ENCODE data around the gene BRAF. TPM values are rescaled to one million over a fixed set of nuclear protein-coding genes. Genes with fewer than 3 reads are reported as not detected.

BRAF gene
- total RNA-seq, 2 experiments from 2014 or later: 49.9 to 57.8 TPM

- no peak overlapping the region for H3K4me3 Mint-ChIP-seq
- peaks cover 7% of the 10 kb centered on the region for H3K9me3 Mint-ChIP-seq
- no peak overlapping the region for H3K27ac ChIP-seq (ENCODE audit: low read depth in 1 of 2, low read length in 2 of 2)
- peaks cover 86% of the 10 kb centered on the region for H3K4me1 Mint-ChIP-seq (ENCODE audit: low read depth)
- no peak overlapping the region for H3K27ac Mint-ChIP-seq
- H3K36me3 ChIP-seq (ENCODE audit: insufficient read depth, low read length): no peaks in the 10 kb centered on the region
- no peak for ATAC-seq (ENCODE audit: poor library complexity)
- H3K4me1 ChIP-seq (ENCODE audit: insufficient read depth, low read length): peaks cover 14% of the 10 kb centered on the region
- no peak overlapping the region for H3K4me3 ChIP-seq (ENCODE audit: low read length)
- no peaks in the 10 kb centered on the region for H3K27me3 ChIP-seq (ENCODE audit: control insufficient read depth in 1 of 2, insufficient read depth in 2 of 2, low read length in 2 of 2)
- POLR2A ChIA-PET: interaction anchor here (1.0 kb wide), 1 partner anchor 11 kb away, joined by 4 read pairs; no protein-coding TSS in a partner anchor
- H3K27me3 Mint-ChIP-seq: no peaks in the 10 kb centered on the region
- H3K9me3 ChIP-seq (ENCODE audit: control insufficient read depth in 1 of 2, insufficient read depth in 1 of 2, low read length in 2 of 2): no peaks in the 10 kb centered on the region
- intact Hi-C loops (cut with DNase I, micrococcal nuclease): no loop called here
- peaks cover 4% of the 10 kb centered on the region for H3K36me3 Mint-ChIP-seq (ENCODE audit: low read depth)
- DNase-seq: no peak
- TF ChIP-seq, protein P1, sequence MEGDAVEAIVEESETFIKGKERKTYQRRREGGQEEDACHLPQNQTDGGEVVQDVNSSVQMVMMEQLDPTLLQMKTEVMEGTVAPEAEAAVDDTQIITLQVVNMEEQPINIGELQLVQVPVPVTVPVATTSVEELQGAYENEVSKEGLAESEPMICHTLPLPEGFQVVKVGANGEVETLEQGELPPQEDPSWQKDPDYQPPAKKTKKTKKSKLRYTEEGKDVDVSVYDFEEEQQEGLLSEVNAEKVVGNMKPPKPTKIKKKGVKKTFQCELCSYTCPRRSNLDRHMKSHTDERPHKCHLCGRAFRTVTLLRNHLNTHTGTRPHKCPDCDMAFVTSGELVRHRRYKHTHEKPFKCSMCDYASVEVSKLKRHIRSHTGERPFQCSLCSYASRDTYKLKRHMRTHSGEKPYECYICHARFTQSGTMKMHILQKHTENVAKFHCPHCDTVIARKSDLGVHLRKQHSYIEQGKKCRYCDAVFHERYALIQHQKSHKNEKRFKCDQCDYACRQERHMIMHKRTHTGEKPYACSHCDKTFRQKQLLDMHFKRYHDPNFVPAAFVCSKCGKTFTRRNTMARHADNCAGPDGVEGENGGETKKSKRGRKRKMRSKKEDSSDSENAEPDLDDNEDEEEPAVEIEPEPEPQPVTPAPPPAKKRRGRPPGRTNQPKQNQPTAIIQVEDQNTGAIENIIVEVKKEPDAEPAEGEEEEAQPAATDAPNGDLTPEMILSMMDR (IDR thresholded peaks at IDR 0.05): no peak
- CTCF ChIA-PET: no interaction called here
Measured at GRCh38 chr7:140898786-140899536, 25.8 kb downstream of the BRAF start.

DNA sequence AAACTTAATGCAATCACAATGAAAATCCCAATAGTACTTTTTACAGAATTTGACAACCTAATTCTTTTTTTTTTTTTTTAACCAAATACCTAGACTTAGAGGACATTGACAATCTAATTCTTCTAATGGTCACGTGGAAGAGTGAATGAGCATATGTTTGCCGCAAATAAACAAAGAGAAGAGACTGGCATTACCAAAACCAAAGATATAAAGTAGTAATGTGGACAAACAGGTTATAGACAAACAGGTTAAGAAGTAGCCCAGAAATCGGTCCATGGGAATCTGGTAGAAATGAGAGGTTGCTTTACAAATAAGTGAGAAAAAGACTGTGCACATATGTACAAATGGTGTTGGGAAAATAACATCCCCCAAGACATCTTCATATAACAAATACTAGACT lies 27.7 kb downstream of the BRAF start:
- Histone ChIP-seq H3K4me1 (ENCODE audit: insufficient read depth, low read length) (peaks cover 5% of the 10 kb centered on the region), H3K36me3 (ENCODE audit: insufficient read depth, low read length) (no peaks in the 10 kb centered on the region), H3K9me3 (ENCODE audit: control insufficient read depth in 1 of 2, insufficient read depth in 1 of 2, low read length in 2 of 2) (no peaks in the 10 kb centered on the region), H3K4me3 (ENCODE audit: low read length) (no peak overlapping the region), H3K27me3 (ENCODE audit: control insufficient read depth in 1 of 2, insufficient read depth in 2 of 2, low read length in 2 of 2) (no peaks in the 10 kb centered on the region), H3K27ac (ENCODE audit: low read depth in 1 of 2, low read length in 2 of 2) (no peak overlapping the region)
- H3K36me3 Mint-ChIP-seq (ENCODE audit: low read depth): peaks cover 4% of the 10 kb centered on the region
- TF ChIP-seq, protein P1 (IDR thresholded peaks at IDR 0.05): no peak
- H3K4me3 Mint-ChIP-seq: no peak overlapping the region
- no peak for ATAC-seq (ENCODE audit: poor library complexity)
- H3K9me3 Mint-ChIP-seq: no peaks in the 10 kb centered on the region
- ChIA-PET CTCF (no interaction called here), POLR2A (no interaction called here)
- H3K27me3 Mint-ChIP-seq: no peaks in the 10 kb centered on the region
- no peak for DNase-seq
- intact Hi-C loops (cut with DNase I, micrococcal nuclease): no loop called here
- H3K27ac Mint-ChIP-seq: no peak overlapping the region
- peaks cover 84% of the 10 kb centered on the region for H3K4me1 Mint-ChIP-seq (ENCODE audit: low read depth)

- POLR2A ChIA-PET: no interaction called here
- H3K27ac ChIP-seq (ENCODE audit: low read depth in 1 of 2, low read length in 2 of 2): no peak overlapping the region
- no peak overlapping the region for H3K4me3 Mint-ChIP-seq
- H3K36me3 Mint-ChIP-seq (ENCODE audit: low read depth): no peaks in the 10 kb centered on the region
- no peaks in the 10 kb centered on the region for H3K9me3 ChIP-seq (ENCODE audit: control insufficient read depth in 1 of 2, insufficient read depth in 1 of 2, low read length in 2 of 2)
- ATAC-seq (ENCODE audit: poor library complexity) (no peak), DNase-seq (no peak)
- H3K27me3 Mint-ChIP-seq: no peaks in the 10 kb centered on the region
- no peaks in the 10 kb centered on the region for H3K27me3 ChIP-seq (ENCODE audit: control insufficient read depth in 1 of 2, insufficient read depth in 2 of 2, low read length in 2 of 2)
- H3K36me3 ChIP-seq (ENCODE audit: insufficient read depth, low read length): no peaks in the 10 kb centered on the region
- H3K4me1 ChIP-seq (ENCODE audit: insufficient read depth, low read length): peaks cover 6% of the 10 kb centered on the region
- no peak overlapping the region for H3K27ac Mint-ChIP-seq
- CTCF ChIA-PET: no interaction called here
- intact Hi-C loops (cut with DNase I, micrococcal nuclease): loop anchor here in 1 of 2 experiments (5.0 kb wide), 1 partner anchor 33 kb away; the partner anchor contains the start of gene BRAF
- no peak overlapping the region for H3K4me3 ChIP-seq (ENCODE audit: low read length)
- TF ChIP-seq, protein P1 (IDR thresholded peaks at IDR 0.05): no peak
- no peaks in the 10 kb centered on the region for H3K9me3 Mint-ChIP-seq
- peaks cover 85% of the 10 kb centered on the region for H3K4me1 Mint-ChIP-seq (ENCODE audit: low read depth)
Measured at GRCh38 chr7:140889645-140890044, 35.1 kb downstream of the BRAF start.

Data from CD4-positive, alpha-beta T cell (primary cell).